GM12875 (cell line): ENCODE measurements around the gene TGIF2.

Source experiments
- H3K4me3 ChIP-seq: one replicate; pipeline ENCODE4 v1.5.1; 2011; ENCODE audit warnings: low read depth, low read length, control low read depth
- CTCF ChIP-seq: IDR thresholded peaks from 2 replicates; pipeline ENCODE4 v1.5.1; 2011; ENCODE audit warnings: low read depth, mild to moderate bottlenecking, control low read depth, inconsistent platforms, low read length, moderate library complexity, borderline replicate concordance; ENCODE audit not compliant: insufficient read depth

Gene TGIF2

DNA sequence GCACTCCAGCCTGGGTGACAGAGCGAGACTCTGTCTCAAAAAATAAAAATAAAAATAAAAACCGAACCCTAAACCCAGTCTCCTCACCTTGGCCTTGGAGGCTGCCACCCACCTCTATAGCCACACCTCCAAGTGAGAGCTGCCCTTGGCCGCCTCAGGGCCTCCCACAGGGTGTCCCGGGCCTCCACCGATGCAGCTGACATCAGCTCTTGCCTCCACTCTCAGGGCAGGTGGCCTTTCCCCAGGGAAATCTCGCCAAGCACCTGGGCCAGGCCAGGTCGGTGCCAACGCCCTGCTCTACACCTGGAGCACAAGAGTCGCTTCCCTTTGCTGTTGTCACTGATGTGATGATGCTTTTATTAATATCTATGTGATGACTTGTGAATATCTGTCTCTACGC lies 41.0 kb upstream of the TGIF2 start:
- H3K4me3 ChIP-seq: no peak overlapping the region
- no peak for TF ChIP-seq CTCF

GRCh38 chr20:36532822-36533221 lies 40.6 kb upstream of the TGIF2 start:
- TF ChIP-seq CTCF: no peak
- no peak overlapping the region for H3K4me3 ChIP-seq

- no peak overlapping the region for H3K4me3 ChIP-seq
- no peak for TF ChIP-seq CTCF
These were observed 35.2 kb upstream of the TGIF2 start for GRCh38 chr20:36538026-36538722.

GRCh38 chr20:36540551-36541211 lies 32.7 kb upstream of the TGIF2 start:
- TF ChIP-seq CTCF: no peak
- no peak overlapping the region for H3K4me3 ChIP-seq

GRCh38 chr20:36541227-36541767 lies 32.1 kb upstream of the TGIF2 start, which contains the start of gene MYL9:
Gene MYL9, plus strand, starts transcription at chr20:36541519. Its CDS starts 3,366 bp downstream, at chr20:36544885.
- TF ChIP-seq CTCF: no peak
- peak within 1 kb of the TSS; percentile 43 for H3K4me3 ChIP-seq

- peak overlapping the region; percentile 43 for H3K4me3 ChIP-seq
- peak; percentile 52; the same call in 1 of the 2 replicates for TF ChIP-seq CTCF
These were observed 31.5 kb upstream of the TGIF2 start for GRCh38 chr20:36541768-36542488.
